GM12878 (cell line): ENCODE results near the gene BBX. TPM values are rescaled to one million over a fixed set of nuclear protein-coding genes. Genes with fewer than 3 reads are reported as not detected.

Experiments used
- ATAC-seq: fragments of 200-7000 bp; cut with Tn5 transposase; 3 replicates; pipeline ENCODE4 v1.9.1; 2020; ENCODE audit warnings: mild to moderate bottlenecking, moderate library complexity
- BruUV-seq: library from RNA; stranded (reverse); fragments of 400-500 nt; replicated peaks from 2 replicates; lab custom pipeline; 2021; lab: Mats Ljungman, UMichigan
- CTCF ChIA-PET: fragments of 300-600 bp; sonication (Branson Sonifier 250); formaldehyde crosslinking; extraction: SDS; loops from one replicate; lab custom pipeline; 2021; ENCODE audit warnings: inconsistent platforms; lab: Yijun Ruan, JAX
- POLR2A ChIA-PET: fragments of 350-600 bp; formaldehyde crosslinking; extraction: SDS; loops from one replicate; lab custom pipeline; 2021; ENCODE audit warnings: inconsistent platforms; lab: Charles Lee
- RAD21 ChIA-PET: fragments of 300-600 bp; sonication (Branson Sonifier 250); formaldehyde crosslinking; loops from one replicate; lab custom pipeline; 2023; ENCODE audit warnings: antibody characterized with exemption; ENCODE audit not compliant: unreplicated experiment; lab: Charles Lee
- SMC1A ChIA-PET: fragments of 300-600 bp; sonication (Branson Sonifier 250); formaldehyde crosslinking; loops from one replicate; lab custom pipeline; 2023; ENCODE audit not compliant: unreplicated experiment, uncharacterized antibody; lab: Charles Lee
- DNase-seq: peaks from one replicate; pipeline ENCODE4 v3.0.0-alpha.2; 2011; ENCODE audit warnings: low read depth, low spot score
- FAIRE-seq: peaks from 3 replicates; lab custom pipeline; 2011; peaks lifted over from hg19 to GRCh38; lab: Jason Lieb, UNC
- H2AFZ ChIP-seq: 2 replicates; pipeline ENCODE4 v1.6.0; 2011; ENCODE audit warnings: low read depth, low read length, control low read depth; ENCODE audit not compliant: control insufficient read depth
- H3K27ac ChIP-seq: 2 replicates; pipeline ENCODE4 v1.5.1; 2011; ENCODE audit warnings: control low read depth; ENCODE audit not compliant: control insufficient read depth, insufficient read depth
- H3K27me3 ChIP-seq, 2 experiments: replicated peaks in 1 of 2; 2 replicates each; pipeline versions ENCODE4 v1.6.0 to v1.6.1; 2011; ENCODE audit warnings: low read length in 1 of 2; ENCODE audit not compliant: control insufficient read depth in 2 of 2, insufficient read depth in 2 of 2
- H3K36me3 ChIP-seq, 2 experiments: 2 replicates each; pipeline ENCODE4 v1.5.1; 2011; ENCODE audit warnings: low read length in 1 of 2; ENCODE audit not compliant: control insufficient read depth in 2 of 2, insufficient read depth in 2 of 2
- H3K4me1 ChIP-seq: 2 replicates; pipeline ENCODE4 v1.6.1; 2011; ENCODE audit warnings: mild to moderate bottlenecking, low read length, moderate library complexity, mixed read lengths; ENCODE audit not compliant: control insufficient read depth, insufficient read depth
- H3K4me2 ChIP-seq: 2 replicates; pipeline ENCODE4 v1.6.0; 2011; ENCODE audit warnings: control low read depth; ENCODE audit not compliant: control insufficient read depth, insufficient read depth
- H3K4me3 ChIP-seq: fragments of 200-600 bp; sonication (generic); 2 replicates; pipeline ENCODE4 v1.5.1; 2016
- H3K79me2 ChIP-seq: 2 replicates; pipeline ENCODE4 v1.6.0; 2011; ENCODE audit warnings: low read length; ENCODE audit not compliant: control insufficient read depth, insufficient read depth
- H3K9ac ChIP-seq: 2 replicates; pipeline ENCODE4 v1.8.0; 2011; ENCODE audit warnings: low read length, control low read depth, mixed read lengths; ENCODE audit not compliant: control insufficient read depth, insufficient read depth
- H3K9me3 ChIP-seq: replicated peaks from 3 replicates; pipeline ENCODE4 v1.5.1; 2011; ENCODE audit warnings: mild to moderate bottlenecking, low read length; ENCODE audit not compliant: control insufficient read depth, insufficient read depth
- H4K20me1 ChIP-seq: 2 replicates; pipeline ENCODE4 v1.6.0; 2011; ENCODE audit not compliant: control insufficient read depth, insufficient read depth
- ATF2 ChIP-seq: IDR thresholded peaks from 2 replicates; pipeline ENCODE4 v1.6.1; 2012; ENCODE audit warnings: low read length, inconsistent platforms
- BCL11A ChIP-seq: IDR thresholded peaks from 2 replicates; pipeline ENCODE4 v1.6.1; 2011; ENCODE audit warnings: low read depth, low read length
- CHD1 ChIP-seq: IDR thresholded peaks from 2 replicates; pipeline ENCODE4 v1.6.1; 2012; ENCODE audit warnings: low read depth, low read length, improper control_type of control experiment
- CHD4 ChIP-seq: fragments of 200-600 bp; sonication (generic); IDR thresholded peaks from 2 replicates; pipeline ENCODE4 v1.6.1; 2016; ENCODE audit warnings: mild to moderate bottlenecking
- EGR1 ChIP-seq, 2 experiments: IDR thresholded peaks; 1 replicate in 1 of 2; 2 replicates in 1 of 2; pipeline ENCODE4 v1.6.1; 2011 to 2012; ENCODE audit warnings: low read depth in 2 of 2, low read length in 2 of 2, borderline replicate concordance in 1 of 2, mild to moderate bottlenecking in 1 of 2, moderate library complexity in 1 of 2
- JUND ChIP-seq: IDR thresholded peaks from 2 replicates; pipeline ENCODE4 v1.6.1; 2012; ENCODE audit warnings: low read depth, mild to moderate bottlenecking, low read length, improper control_type of control experiment, moderate library complexity
- MTA3 ChIP-seq: IDR thresholded peaks from 2 replicates; pipeline ENCODE4 v1.6.1; 2012; ENCODE audit warnings: low read length, inconsistent platforms, borderline replicate concordance
- SMARCA5 ChIP-seq: fragments of 450-650 bp; IDR thresholded peaks from 2 replicates; pipeline ENCODE4 v1.6.1; 2017; ENCODE audit warnings: mild to moderate bottlenecking
- WRNIP1 ChIP-seq: IDR thresholded peaks from 2 replicates; pipeline ENCODE4 v1.6.1; 2011; ENCODE audit warnings: low read depth, low read length, improper control_type of control experiment, borderline replicate concordance
- ZBTB40 ChIP-seq: fragments of 450-650 bp; IDR thresholded peaks from 2 replicates; pipeline ENCODE4 v1.6.1; 2016; ENCODE audit warnings: mild to moderate bottlenecking, moderate library complexity, borderline replicate concordance
- ZSCAN29 ChIP-seq: fragments of 450-650 bp; IDR thresholded peaks from 2 replicates; pipeline ENCODE4 v1.6.1; 2017; ENCODE audit warnings: mild to moderate bottlenecking, moderate library complexity
- ZZZ3 ChIP-seq: IDR thresholded peaks from 2 replicates; pipeline ENCODE4 v1.6.1; 2011; ENCODE audit warnings: low read depth; ENCODE audit not compliant: control insufficient read depth, insufficient read length
- WGBS: methylation state at CpG from one replicate; pipeline ENCODE4 v1.1.6; 2016; ENCODE audit warnings: low lambda C conversion rate; ENCODE audit not compliant: insufficient replicate concordance, insufficient coverage; ENCODE audit errors: missing lambda C conversion rate; 5-methylcytosine and 5-hydroxymethylcytosine counted together
- in situ Hi-C: fragments of 300-500 bp; cut with MboI; formaldehyde crosslinking; loops from 9 replicates; pipeline ENCODE4 v1.14.3; 2018; ENCODE audit warnings: mixed read lengths
- intact Hi-C: fragments of 100-400 bp; cut with micrococcal nuclease; formaldehyde crosslinking; loops from one replicate; pipeline ENCODE4 v1.14.2; 2022; ENCODE audit not compliant: unreplicated experiment
- polyA plus RNA-seq, 11 experiments: library from polyadenylated mRNA; depleted of rRNA in 4 of 11; unstranded in 6 of 11; stranded (reverse) in 5 of 11; fragments of >200 nt; fragmentation: Nextera tagmentation in 4 of 11; fragmentation: Illumina TruSeq in 1 of 11; extraction: Ambion mirVana in 4 of 11; extraction: Trizol in 1 of 11; gene quantifications; 1 replicate in 1 of 11; 2 replicates in 10 of 11; pipeline versions ENCODE4 v1.2.1 to v1.2.3, GENCODE V29; 2011 to 2016; ENCODE audit warnings: inconsistent platforms in 2 of 11, missing spikeins in 2 of 11, low read depth in 1 of 11
- total RNA-seq, 4 experiments: library from RNA; depleted of rRNA in 3 of 4; stranded (reverse); fragments of >200 nt in 3 of 4; fragmentation: Illumina TruSeq in 1 of 4; extraction: Trizol in 1 of 4; gene quantifications; 2 replicates each; pipeline versions ENCODE4 v1.2.1 to v1.2.3, GENCODE V29; 2013 to 2021

BBX gene
- total and polyA plus RNA-seq, 10 of the 15 experiments (the other 5 are each of a cell fraction or from before 2014, with no cell fraction given): 13.3 to 38.5 (median 32.0) TPM

GRCh38 chr3:107679921-107680320 is 157.2 kb downstream of the BBX start:
- FAIRE-seq (no peak), ATAC-seq (no peak)
- SMC1A ChIA-PET: interaction anchor here (0.5 to 2.0 kb wide), 7 partner anchors 10 to 477 kb away, joined by 3 to 5 read pairs (median 4); no protein-coding TSS in a partner anchor
- H2AFZ ChIP-seq: no peak overlapping the region
- BruUV-seq: no TSS peak
- no peak overlapping the region for H3K4me3 ChIP-seq
- in situ Hi-C loops: no loop called here
- H3K4me2 ChIP-seq: no peak overlapping the region
- H3K27ac ChIP-seq: no peak overlapping the region
- no peak overlapping the region for H3K9ac ChIP-seq
- no peaks in the 10 kb centered on the region for H4K20me1 ChIP-seq
- intact Hi-C loops: loop anchor here (5.0 to 10.0 kb wide), 3 partner anchors 62 to 445 kb away; no protein-coding TSS in a partner anchor
- TF ChIP-seq ZSCAN29: no peak
- TF ChIP-seq, all 136 proteins: peak for 0
- DNase-seq: no peak
- Histone ChIP-seq H3K79me2 (no peaks in the 10 kb centered on the region), H3K9me3 (no peaks in the 10 kb centered on the region), H3K27me3 (no peaks in the 10 kb centered on the region), H3K36me3 (no peaks in the 10 kb centered on the region), H3K4me1 (peaks cover 12% of the 10 kb centered on the region)
- POLR2A ChIA-PET: no interaction called here
- CTCF ChIA-PET: interaction anchor here (0.8 to 10.0 kb wide), 6 partner anchors 9 to 71 kb away, joined by 3 to 212 read pairs (median 5); no protein-coding TSS in a partner anchor
- WGBS: 97% methylated on average over 2 of the region's 2 CpGs
- RAD21 ChIA-PET: no interaction called here

GRCh38 chr3:107680698-107681097 is 157.9 kb downstream of the BBX start:
- Histone ChIP-seq H3K27me3 (no peaks in the 10 kb centered on the region), H3K9ac (no peak overlapping the region), H3K4me3 (no peak overlapping the region), H3K27ac (no peak overlapping the region), H4K20me1 (no peaks in the 10 kb centered on the region), H3K36me3 (no peaks in the 10 kb centered on the region), H3K4me1 (peaks cover 5% of the 10 kb centered on the region; the same call in 1 of the 2 replicates), H3K79me2 (no peaks in the 10 kb centered on the region), H3K4me2 (no peak overlapping the region), H2AFZ (no peak overlapping the region), H3K9me3 (no peaks in the 10 kb centered on the region)
- intact Hi-C loops: no loop called here
- ChIA-PET RAD21 (interaction anchor here (1.1 kb wide), 1 partner anchor 165 kb away, joined by 3 read pairs; no protein-coding TSS in a partner anchor), CTCF (interaction anchor here (0.8 to 10.0 kb wide), 6 partner anchors 8 to 70 kb away, joined by 3 to 212 read pairs (median 5); no protein-coding TSS in a partner anchor), POLR2A (no interaction called here), SMC1A (interaction anchor here (0.9 to 2.0 kb wide), 7 partner anchors 9 to 104 kb away, joined by 3 to 5 read pairs (median 4); no protein-coding TSS in a partner anchor)
- ATAC-seq (peak; percentile 76), DNase-seq (no peak), FAIRE-seq (no peak)
- BruUV-seq: no TSS peak
- in situ Hi-C loops: no loop called here
- WGBS: 27% methylated on average over 2 of the region's 2 CpGs
- TF ChIP-seq BCL11A: no peak
- TF ChIP-seq ZZZ3: no peak
- TF ChIP-seq CHD4: no peak
- no peak for TF ChIP-seq SMARCA5
- no peak for TF ChIP-seq ZBTB40
- TF ChIP-seq JUND: 0 out of 2 replicates have a peak, but pooled peaks have one; percentile 30
- no peak for TF ChIP-seq EGR1 (IDR thresholded peaks at IDR 0.05; ENCODE audit: borderline replicate concordance in 1 of 2, low read depth in 2 of 2, low read length in 2 of 2)
- TF ChIP-seq ATF2: 0 out of 2 replicates have a peak, but pooled peaks have one; percentile 18
- no peak for TF ChIP-seq MTA3
- TF ChIP-seq CHD1: no peak
- TF ChIP-seq WRNIP1: no peak
